ENCODE data around the gene WNT9B.

DNA sequence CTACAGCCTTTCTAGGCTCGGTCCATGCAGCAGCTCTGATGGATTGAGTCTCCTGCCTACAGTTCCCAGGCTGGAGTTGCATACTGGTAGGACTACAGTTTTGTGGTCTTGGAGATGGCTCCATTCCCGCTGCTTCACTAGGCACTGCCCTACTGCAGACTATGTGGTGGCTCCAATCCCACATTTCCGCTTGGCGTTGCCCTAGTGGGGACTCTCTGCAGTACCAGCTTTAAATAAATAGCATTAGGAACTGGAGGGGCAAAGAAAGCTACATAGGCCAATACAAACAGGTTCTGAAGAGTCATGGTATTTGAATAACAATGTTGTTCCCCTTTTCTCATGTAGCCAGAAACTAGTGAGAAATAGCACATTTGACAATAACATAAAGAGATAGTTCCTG is 66.1 kb downstream of the WNT9B start:
- TF ChIP-seq, protein P1, sequence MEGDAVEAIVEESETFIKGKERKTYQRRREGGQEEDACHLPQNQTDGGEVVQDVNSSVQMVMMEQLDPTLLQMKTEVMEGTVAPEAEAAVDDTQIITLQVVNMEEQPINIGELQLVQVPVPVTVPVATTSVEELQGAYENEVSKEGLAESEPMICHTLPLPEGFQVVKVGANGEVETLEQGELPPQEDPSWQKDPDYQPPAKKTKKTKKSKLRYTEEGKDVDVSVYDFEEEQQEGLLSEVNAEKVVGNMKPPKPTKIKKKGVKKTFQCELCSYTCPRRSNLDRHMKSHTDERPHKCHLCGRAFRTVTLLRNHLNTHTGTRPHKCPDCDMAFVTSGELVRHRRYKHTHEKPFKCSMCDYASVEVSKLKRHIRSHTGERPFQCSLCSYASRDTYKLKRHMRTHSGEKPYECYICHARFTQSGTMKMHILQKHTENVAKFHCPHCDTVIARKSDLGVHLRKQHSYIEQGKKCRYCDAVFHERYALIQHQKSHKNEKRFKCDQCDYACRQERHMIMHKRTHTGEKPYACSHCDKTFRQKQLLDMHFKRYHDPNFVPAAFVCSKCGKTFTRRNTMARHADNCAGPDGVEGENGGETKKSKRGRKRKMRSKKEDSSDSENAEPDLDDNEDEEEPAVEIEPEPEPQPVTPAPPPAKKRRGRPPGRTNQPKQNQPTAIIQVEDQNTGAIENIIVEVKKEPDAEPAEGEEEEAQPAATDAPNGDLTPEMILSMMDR (IDR thresholded peaks at IDR 0.05; ENCODE audit: insufficient read depth, low read length), result no peak
- TF ChIP-seq POLR2AphosphoS5 (IDR thresholded peaks at IDR 0.05; ENCODE audit: low read depth), result no peak
- TF ChIP-seq, protein P2, sequence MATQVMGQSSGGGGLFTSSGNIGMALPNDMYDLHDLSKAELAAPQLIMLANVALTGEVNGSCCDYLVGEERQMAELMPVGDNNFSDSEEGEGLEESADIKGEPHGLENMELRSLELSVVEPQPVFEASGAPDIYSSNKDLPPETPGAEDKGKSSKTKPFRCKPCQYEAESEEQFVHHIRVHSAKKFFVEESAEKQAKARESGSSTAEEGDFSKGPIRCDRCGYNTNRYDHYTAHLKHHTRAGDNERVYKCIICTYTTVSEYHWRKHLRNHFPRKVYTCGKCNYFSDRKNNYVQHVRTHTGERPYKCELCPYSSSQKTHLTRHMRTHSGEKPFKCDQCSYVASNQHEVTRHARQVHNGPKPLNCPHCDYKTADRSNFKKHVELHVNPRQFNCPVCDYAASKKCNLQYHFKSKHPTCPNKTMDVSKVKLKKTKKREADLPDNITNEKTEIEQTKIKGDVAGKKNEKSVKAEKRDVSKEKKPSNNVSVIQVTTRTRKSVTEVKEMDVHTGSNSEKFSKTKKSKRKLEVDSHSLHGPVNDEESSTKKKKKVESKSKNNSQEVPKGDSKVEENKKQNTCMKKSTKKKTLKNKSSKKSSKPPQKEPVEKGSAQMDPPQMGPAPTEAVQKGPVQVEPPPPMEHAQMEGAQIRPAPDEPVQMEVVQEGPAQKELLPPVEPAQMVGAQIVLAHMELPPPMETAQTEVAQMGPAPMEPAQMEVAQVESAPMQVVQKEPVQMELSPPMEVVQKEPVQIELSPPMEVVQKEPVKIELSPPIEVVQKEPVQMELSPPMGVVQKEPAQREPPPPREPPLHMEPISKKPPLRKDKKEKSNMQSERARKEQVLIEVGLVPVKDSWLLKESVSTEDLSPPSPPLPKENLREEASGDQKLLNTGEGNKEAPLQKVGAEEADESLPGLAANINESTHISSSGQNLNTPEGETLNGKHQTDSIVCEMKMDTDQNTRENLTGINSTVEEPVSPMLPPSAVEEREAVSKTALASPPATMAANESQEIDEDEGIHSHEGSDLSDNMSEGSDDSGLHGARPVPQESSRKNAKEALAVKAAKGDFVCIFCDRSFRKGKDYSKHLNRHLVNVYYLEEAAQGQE (IDR thresholded peaks at IDR 0.05; ENCODE audit: insufficient replicate concordance, low read depth), result no peak
- TF ChIP-seq GABPA (IDR thresholded peaks at IDR 0.05; ENCODE audit: low read depth), result no peak
- TF ChIP-seq SPI1 (IDR thresholded peaks at IDR 0.05; ENCODE audit: borderline replicate concordance, low read depth), result no peak

Measured in HL-60 (cell line).